Liver (tissue), 3 donors: Measurements from ENCODE around the gene SCML2.

Source experiments
- EGR1 ChIP-seq, 2 donors: IDR thresholded peaks; 2 replicates each; pipeline ENCODE4 v1.6.1; 2016 to 2018; ENCODE audit warnings: antibody characterized with exemption in 2 of 2, low read depth in 2 of 2
- GABPA ChIP-seq, 2 donors: IDR thresholded peaks in 1 of 2; conservative IDR thresholded peaks in 1 of 2; 2 replicates each; pipeline ENCODE4 v1.6.1; 2016; ENCODE audit warnings: antibody characterized with exemption in 2 of 2, mild to moderate bottlenecking in 1 of 2, moderate library complexity in 1 of 2
- RAD21 ChIP-seq, 2 donors: IDR thresholded peaks; 2 replicates each; pipeline ENCODE4 v1.6.1; 2016; ENCODE audit warnings: antibody characterized with exemption in 2 of 2, mild to moderate bottlenecking in 2 of 2
- TF ChIP-seq, protein P1 (sequence below): fragments of 150-350 bp; IDR thresholded peaks from 2 replicates; pipeline ENCODE4 v1.5.1; 2017; ENCODE audit warnings: improper control_type of control experiment, low read depth, low read length; ENCODE audit not compliant: missing input control
- TF ChIP-seq, protein P2 (sequence below): IDR thresholded peaks from 2 replicates; pipeline ENCODE4 v1.6.1; 2016; ENCODE audit warnings: antibody characterized with exemption
- donor health status: healthy.
- donor health status: healthy.

DNA sequence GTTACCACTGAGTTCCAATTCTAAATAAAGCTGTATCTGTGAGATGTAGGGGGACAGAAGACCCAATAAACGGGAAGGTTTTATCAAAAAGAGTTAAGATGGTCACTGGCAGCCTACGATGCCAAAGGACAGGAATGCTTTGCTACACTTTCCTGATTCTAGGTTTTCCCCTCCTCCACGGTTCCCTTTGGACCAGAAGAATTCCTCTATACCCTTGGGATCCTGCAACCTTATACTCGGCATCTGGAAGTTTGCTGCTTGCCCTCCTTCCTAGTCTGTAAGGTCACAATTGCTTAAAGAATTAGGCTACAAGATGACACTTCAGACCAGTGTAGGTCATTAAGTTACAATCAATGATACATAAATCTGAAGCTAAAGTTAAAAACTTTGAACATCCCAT, 64.3 kb downstream of the SCML2 start:
- TF ChIP-seq, protein P1, sequence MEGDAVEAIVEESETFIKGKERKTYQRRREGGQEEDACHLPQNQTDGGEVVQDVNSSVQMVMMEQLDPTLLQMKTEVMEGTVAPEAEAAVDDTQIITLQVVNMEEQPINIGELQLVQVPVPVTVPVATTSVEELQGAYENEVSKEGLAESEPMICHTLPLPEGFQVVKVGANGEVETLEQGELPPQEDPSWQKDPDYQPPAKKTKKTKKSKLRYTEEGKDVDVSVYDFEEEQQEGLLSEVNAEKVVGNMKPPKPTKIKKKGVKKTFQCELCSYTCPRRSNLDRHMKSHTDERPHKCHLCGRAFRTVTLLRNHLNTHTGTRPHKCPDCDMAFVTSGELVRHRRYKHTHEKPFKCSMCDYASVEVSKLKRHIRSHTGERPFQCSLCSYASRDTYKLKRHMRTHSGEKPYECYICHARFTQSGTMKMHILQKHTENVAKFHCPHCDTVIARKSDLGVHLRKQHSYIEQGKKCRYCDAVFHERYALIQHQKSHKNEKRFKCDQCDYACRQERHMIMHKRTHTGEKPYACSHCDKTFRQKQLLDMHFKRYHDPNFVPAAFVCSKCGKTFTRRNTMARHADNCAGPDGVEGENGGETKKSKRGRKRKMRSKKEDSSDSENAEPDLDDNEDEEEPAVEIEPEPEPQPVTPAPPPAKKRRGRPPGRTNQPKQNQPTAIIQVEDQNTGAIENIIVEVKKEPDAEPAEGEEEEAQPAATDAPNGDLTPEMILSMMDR, result no peak
- TF ChIP-seq RAD21 (IDR thresholded peaks at IDR 0.05), result no peak
- TF ChIP-seq EGR1 (IDR thresholded peaks at IDR 0.05; ENCODE audit: low read depth in 2 of 2), result no peak
- TF ChIP-seq, protein P2, sequence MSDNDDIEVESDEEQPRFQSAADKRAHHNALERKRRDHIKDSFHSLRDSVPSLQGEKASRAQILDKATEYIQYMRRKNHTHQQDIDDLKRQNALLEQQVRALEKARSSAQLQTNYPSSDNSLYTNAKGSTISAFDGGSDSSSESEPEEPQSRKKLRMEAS, result no peak
- TF ChIP-seq GABPA (IDR thresholded peaks at IDR 0.05 in 1 of 2, conservative IDR thresholded peaks at IDR 0.05 in 1 of 2), result no peak
